GM19239 (cell line): ENCODE measurements around the gene CCDC167.
"Not testable (repeated sequence)": the region's sequence is repeated elsewhere in the genome, so short reads cannot be mapped to it uniquely, and the experiment has no call there.

Experiments
- DNase-seq: peaks from one replicate; pipeline ENCODE4 v3.0.0; 2011; ENCODE audit warnings: low spot score; ENCODE audit not compliant: insufficient read length
- FAIRE-seq: peaks from 2 replicates; lab custom pipeline; 2011; peaks lifted over from hg19 to GRCh38; lab: Jason Lieb, UNC

Gene CCDC167

GRCh38 chr6:37478827-37479226, 20.9 kb downstream of the CCDC167 start:
- no peak for FAIRE-seq

GRCh38 chr6:37477656-37478435, 21.8 kb downstream of the CCDC167 start:
- no peak for FAIRE-seq
- DNase-seq, result no peak

More at GRCh38 chr6:37478827-37479226, 20.9 kb downstream of the CCDC167 start:
- no peak for DNase-seq

- FAIRE-seq (no peak), DNase-seq (no peak)
Measured at GRCh38 chr6:37477191-37477590, 22.5 kb downstream of the CCDC167 start.

- DNase-seq (no peak), FAIRE-seq (no peak)
Measured at GRCh38 chr6:37474316-37474715, 25.4 kb downstream of the CCDC167 start.

- no peak for DNase-seq
- FAIRE-seq, result no peak
Measured at GRCh38 chr6:37473364-37474095, 26.2 kb downstream of the CCDC167 start.

- DNase-seq (no peak), FAIRE-seq (no peak)
Measured at GRCh38 chr6:37467718-37468117, 32.0 kb downstream of the CCDC167 start.

GRCh38 chr6:37463110-37463509, 36.6 kb downstream of the CCDC167 start:
- no peak for DNase-seq

GRCh38 chr6:37460805-37461204, 38.9 kb downstream of the CCDC167 start:
- FAIRE-seq, result no peak

More at GRCh38 chr6:37463110-37463509, 36.6 kb downstream of the CCDC167 start:
- no peak for FAIRE-seq

GRCh38 chr6:37459981-37460800, 39.5 kb downstream of the CCDC167 start:
- no peak for FAIRE-seq

More at GRCh38 chr6:37460805-37461204, 38.9 kb downstream of the CCDC167 start:
- DNase-seq, result no peak

GRCh38 chr6:37456816-37457560, 42.7 kb downstream of the CCDC167 start:
- FAIRE-seq (no peak), DNase-seq (no peak)

More at GRCh38 chr6:37459981-37460800, 39.5 kb downstream of the CCDC167 start:
- DNase-seq, result no peak

GRCh38 chr6:37456126-37456525, 43.6 kb downstream of the CCDC167 start:
- FAIRE-seq, result no peak
- no peak for DNase-seq

GRCh38 chr6:37454420-37455140, 45.1 kb downstream of the CCDC167 start:
- FAIRE-seq (no peak), DNase-seq (no peak)

- no peak for FAIRE-seq
Measured at GRCh38 chr6:37452522-37452921, 47.2 kb downstream of the CCDC167 start.

GRCh38 chr6:37451441-37452193, 48.1 kb downstream of the CCDC167 start:
- no peak for FAIRE-seq

More at GRCh38 chr6:37452522-37452921, 47.2 kb downstream of the CCDC167 start:
- DNase-seq, result no peak

GRCh38 chr6:37449984-37450383, 49.7 kb downstream of the CCDC167 start:
- FAIRE-seq (no peak), DNase-seq (no peak)

More at GRCh38 chr6:37451441-37452193, 48.1 kb downstream of the CCDC167 start:
- DNase-seq, result no peak

- not testable (repeated sequence) for DNase-seq
- peak; percentile 28 for FAIRE-seq
Measured at GRCh38 chr6:37443216-37443542, 56.5 kb downstream of the CCDC167 start.

- FAIRE-seq (peak; percentile 71), DNase-seq (no peak)
Measured at GRCh38 chr6:37442416-37443215, 57.1 kb downstream of the CCDC167 start.

GRCh38 chr6:37441651-37442050, 58.0 kb downstream of the CCDC167 start:
- DNase-seq (no peak), FAIRE-seq (no peak)
